HG02571 (cell line): ENCODE measurements around the gene PEX11B.

Experiments
- ATAC-seq: cut with Tn5 transposase; IDR thresholded peaks from one replicate; pipeline ENCODE4 v1.9.1; 2021; ENCODE audit warnings: mild to moderate bottlenecking, moderate library complexity; ENCODE audit not compliant: unreplicated experiment

PEX11B gene

DNA sequence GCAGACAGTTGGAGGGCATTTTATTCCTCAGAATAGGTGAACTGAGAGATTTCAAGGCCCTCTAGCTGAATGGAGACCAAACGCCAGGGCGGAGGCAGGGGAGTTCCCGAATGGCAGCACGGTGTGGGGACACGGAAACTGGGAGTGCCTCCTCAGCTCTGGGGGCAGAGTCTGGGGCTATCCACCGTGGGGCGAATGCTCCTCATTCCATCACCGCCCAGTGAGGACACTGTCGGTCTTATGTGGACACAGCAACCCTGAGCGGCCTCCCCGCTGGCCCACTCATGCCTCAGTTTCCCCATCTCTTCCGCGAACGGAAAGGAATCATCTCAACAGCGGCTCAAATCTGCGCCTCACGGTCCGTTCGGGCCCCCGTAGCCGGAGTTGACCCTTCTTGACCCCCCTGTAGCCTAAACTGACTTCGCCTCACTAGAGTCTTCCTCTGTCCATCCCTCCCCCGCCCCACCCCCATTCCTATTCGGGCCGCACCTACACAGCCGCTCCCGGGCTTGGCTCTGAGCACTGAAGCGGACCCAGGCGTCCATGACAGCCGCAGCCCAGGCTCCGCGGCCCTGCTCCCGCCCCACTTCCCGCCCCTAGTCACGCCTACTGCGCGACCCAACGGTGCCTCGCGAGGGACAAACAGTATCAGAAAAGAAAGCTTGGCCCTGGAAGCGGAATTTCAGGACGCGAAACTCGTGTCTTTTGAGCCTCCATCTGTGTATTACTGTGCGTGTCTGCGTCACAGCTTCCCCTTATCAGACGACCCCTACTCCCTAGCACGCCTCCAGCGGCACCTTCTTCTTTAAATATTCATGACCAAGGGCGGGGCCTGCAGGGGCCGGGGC lies at the start of gene PEX11B:
PEX11B (minus strand) TSS at position 574 of the 848 bp plus-strand sequence; CDS start at position 545, 29 bp downstream.
- ATAC-seq = peak; percentile 68

GRCh38 chr1:145967288-145967687 lies 48.8 kb upstream of the PEX11B start:
- ATAC-seq = no peak

- no peak for ATAC-seq
These were observed 46.7 kb upstream of the PEX11B start for GRCh38 chr1:145965119-145965744.

GRCh38 chr1:145964328-145965118 lies 46.0 kb upstream of the PEX11B start, which contains the start of the genes ANKRD34A and POLR3GL:
Gene ANKRD34A, minus strand, starts transcription at chr1:145964575. Its CDS starts 2,816 bp downstream, at chr1:145961759.
Gene POLR3GL, plus strand, starts transcription at chr1:145964690. Its CDS starts 10,176 bp downstream, at chr1:145974866.
- peak; percentile 92 for ATAC-seq

DNA sequence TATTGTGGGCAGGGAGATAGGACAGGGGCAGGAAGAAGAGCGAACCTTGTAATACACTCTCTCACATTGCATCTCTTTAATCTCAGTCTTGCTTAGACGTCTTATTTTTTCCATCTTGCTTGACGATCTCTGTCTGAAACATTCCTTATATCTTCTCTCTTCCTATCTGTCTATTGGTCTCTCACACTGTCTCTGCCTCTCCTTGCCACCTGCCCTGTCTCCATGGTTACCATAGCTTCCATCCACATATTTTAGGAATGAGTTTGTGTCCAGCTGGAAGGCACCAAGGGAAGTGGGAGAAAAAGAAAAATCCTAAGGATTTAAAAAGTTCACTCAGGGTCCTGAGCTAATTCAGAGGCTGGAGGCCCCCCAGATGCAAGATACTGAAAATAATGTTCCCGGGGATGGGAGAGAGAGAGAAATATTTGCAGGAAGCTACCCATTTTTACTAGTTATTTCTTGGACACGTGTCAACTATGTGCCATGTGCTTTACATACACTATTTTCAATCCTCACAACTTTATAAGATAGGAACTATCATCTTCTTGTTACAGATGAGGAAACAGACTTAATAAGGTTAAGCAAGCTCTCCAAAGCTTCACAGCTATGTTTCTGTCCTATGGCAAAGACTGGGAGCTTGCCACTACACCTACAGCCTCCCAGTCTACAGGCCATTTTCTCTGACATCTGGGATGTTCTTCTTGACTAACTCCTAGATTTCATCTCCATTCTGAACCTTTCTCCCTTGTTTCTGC lies 44.9 kb upstream of the PEX11B start:
- no peak for ATAC-seq

GRCh38 chr1:145962157-145963102 lies 43.9 kb upstream of the PEX11B start:
- no peak for ATAC-seq

DNA sequence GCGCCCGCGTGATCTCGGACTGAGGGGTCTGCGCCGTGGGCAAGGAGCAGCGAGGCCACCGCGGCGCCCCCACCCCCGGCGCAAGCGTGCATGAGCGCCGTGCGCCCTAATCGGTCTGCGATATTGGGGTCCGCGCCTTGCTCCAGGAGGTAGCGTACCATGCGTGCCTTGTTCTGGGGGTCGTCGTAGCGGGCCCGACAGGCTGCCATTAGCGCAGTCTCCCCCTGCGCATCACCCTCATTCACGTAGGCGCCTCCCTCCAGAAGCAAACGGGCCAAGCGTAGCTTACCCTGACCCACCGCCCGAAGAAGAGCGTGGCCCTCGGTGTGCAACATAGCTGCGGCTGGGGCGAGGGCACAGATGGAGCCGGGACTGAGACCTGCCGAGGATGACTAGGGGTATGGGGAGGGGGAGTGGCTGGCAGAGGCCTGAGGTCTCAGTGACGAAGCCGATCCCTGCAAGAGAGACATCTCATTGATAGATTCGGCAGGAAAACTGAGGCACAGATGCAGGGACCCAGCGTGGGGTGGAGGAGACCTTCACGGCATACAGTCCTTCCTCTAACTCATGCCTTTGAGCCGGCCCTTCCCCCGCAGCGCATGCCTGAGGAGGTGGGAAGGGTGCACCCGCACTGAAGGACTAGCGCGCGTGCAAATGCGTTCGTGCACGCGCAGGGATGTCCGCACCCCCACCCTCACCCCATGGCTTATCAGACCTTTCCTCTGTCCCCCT lies 43.1 kb upstream of the PEX11B start:
- no peak for ATAC-seq

GRCh38 chr1:145961109-145961424 lies 42.5 kb upstream of the PEX11B start:
- ATAC-seq = no peak

DNA sequence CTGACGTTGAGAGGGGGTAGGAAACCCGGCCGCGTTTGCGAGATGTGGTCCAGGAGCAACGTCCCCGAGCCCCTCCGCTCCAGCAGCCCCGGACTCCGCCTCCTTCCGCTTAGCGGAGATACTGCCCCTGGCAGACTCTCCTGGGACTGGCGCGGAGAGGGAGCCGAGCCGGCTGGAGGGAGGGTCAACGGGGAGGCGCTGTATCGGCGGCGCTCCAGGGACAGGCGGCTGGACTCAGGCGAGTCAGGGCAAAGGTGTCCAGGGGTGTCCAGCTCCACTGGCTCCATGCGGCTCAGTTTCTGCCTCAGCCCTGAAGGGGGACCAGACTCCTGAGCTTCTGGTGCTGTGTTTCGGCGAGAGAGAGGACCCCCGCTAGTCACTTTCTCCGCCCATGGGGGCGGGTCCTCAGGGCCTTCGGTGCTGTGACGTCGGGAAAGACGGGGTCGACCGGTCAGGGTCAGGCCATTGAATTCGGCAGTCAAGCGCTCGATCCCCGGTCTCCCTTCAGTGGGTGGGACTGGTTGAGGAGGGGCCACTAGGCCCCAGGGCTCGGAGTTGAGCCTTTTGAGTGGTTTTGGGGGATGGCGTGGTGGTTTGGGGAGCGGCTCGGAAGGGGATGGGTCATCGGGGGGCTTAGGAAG lies 42.1 kb upstream of the PEX11B start:
- no peak for ATAC-seq

GRCh38 chr1:145959957-145960467 lies 41.5 kb upstream of the PEX11B start:
- no peak for ATAC-seq

GRCh38 chr1:145959333-145959732 lies 40.8 kb upstream of the PEX11B start:
- ATAC-seq = no peak

- no peak for ATAC-seq
These were observed 40.2 kb upstream of the PEX11B start for GRCh38 chr1:145958734-145959133.

DNA sequence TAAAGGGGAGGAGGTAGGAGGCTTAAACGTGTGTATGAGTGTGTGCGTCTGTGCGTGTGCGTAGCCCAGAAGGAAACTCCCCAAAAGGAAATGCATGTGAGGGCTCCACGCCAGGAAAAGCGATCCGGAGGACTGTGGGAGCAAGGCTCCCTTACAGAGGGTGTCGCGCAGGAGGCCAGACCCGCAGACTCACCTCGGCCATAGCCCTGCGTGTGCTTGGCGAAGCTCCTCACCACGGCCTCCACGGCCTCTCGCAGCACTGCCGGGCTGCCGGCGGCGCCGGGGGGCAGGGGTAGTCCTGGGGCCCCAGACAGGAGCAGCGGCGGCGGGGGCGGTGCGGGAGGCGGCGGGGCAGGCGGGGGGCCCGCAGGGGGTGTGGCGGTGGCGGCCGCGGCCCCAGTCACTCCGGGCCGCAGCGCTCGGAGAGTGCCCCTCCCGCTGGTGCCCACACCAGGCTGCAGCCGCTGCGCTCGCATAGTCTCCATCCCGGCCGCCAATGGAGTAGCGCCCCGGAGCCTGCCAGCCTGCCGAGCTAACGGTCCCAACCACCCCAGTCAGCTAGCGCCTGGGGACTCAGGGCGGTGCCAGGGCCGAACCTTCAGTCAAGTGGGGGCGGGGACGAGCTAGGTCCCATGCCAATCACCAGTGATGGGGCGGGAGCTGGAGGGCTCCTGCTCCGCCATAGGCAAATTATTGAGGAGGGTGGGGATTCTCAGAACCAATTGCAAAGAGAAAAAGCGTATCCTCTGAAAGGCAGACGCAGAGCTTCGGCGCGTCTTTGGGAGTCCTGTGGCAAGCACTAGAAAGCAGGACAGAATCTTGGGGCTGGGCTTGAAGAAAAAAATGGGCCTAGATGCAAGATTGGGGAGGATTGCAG lies 39.2 kb upstream of the PEX11B start, which contains the start of gene LIX1L:
LIX1L (minus strand) TSS at position 575 of the 877 bp plus-strand sequence; CDS start at position 485, 90 bp downstream.
- peak; percentile 85 for ATAC-seq

GRCh38 chr1:145956781-145957442 lies 38.4 kb upstream of the PEX11B start:
- no peak for ATAC-seq

- ATAC-seq = no peak
These were observed 37.8 kb upstream of the PEX11B start for GRCh38 chr1:145956361-145956760.

DNA sequence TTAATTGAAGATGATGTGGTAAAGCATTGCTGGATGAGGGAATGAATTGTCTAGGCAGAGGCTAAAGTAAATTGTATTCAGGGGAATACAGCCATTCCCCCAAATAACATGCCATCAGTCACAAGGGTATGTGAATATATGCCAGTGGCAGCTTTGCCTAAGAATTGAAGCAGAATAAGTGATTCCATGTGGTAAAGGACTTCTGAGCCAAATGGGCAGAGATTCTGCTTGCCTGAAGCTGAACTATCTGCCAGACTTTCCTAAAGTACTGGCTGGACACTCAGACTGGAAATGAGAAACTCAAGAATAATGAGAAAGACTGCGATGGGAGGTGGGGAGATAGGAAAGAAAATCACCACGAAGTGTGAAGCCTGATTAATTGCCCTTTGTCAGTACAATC lies 36.9 kb upstream of the PEX11B start:
- no peak for ATAC-seq

DNA sequence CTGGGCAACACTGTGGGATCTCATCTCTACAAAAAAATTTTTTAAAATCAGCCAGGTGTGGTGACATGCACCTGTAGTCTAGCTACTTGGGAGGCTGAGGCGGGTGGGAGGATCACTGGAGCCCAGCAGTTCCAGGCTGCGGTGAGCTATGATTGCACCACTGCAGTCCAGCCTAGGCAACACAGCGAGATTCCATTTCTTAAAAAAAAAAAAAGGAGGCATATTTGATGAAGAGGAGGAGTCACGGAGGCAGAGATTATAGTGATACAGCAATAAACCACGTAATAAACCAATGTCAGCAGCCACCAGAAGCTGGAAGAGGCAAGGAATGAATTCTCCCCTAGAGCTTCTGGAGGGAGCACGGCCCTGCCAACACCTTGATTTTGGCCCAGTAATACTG lies 35.3 kb upstream of the PEX11B start:
- ATAC-seq = no peak
